Parathyroid adenoma (tissue), 2 donors: Measurements from ENCODE around the gene CLEC16A.

Experiments
- H2AFZ ChIP-seq: fragments of 300-600 bp; sonication (generic); one replicate; pipeline ENCODE4 v1.7.0; 2017; ENCODE audit warnings: antibody characterized with exemption, mild to moderate bottlenecking
- H3K27ac ChIP-seq: fragments of 300-600 bp; sonication (generic); one replicate; pipeline ENCODE4 v1.7.0; 2017
- H3K27me3 ChIP-seq: fragments of 300-600 bp; sonication (generic); one replicate; pipeline ENCODE4 v1.7.0; 2017; ENCODE audit warnings: low read length; ENCODE audit not compliant: control insufficient read depth, insufficient read depth
- H3K36me3 ChIP-seq: fragments of 300-600 bp; sonication (generic); one replicate; pipeline ENCODE4 v1.7.0; 2017; ENCODE audit warnings: low read length; ENCODE audit not compliant: control insufficient read depth, insufficient read depth
- H3K4me1 ChIP-seq: fragments of 300-600 bp; sonication (generic); one replicate; pipeline ENCODE4 v1.7.0; 2017; ENCODE audit warnings: control low read depth
- H3K4me2 ChIP-seq: fragments of 300-600 bp; sonication (generic); one replicate; pipeline ENCODE4 v1.7.0; 2017; ENCODE audit warnings: low read length
- H3K4me3 ChIP-seq: fragments of 300-600 bp; sonication (generic); one replicate; pipeline ENCODE4 v1.7.0; 2017; ENCODE audit warnings: low read depth, low read length
- H3K79me2 ChIP-seq: fragments of 300-600 bp; sonication (generic); one replicate; pipeline ENCODE4 v1.7.0; 2017; ENCODE audit warnings: control low read depth
- H3K9ac ChIP-seq: fragments of 300-600 bp; sonication (generic); one replicate; pipeline ENCODE4 v1.7.0; 2017; ENCODE audit warnings: mild to moderate bottlenecking
- H3K9me3 ChIP-seq: fragments of 300-600 bp; sonication (generic); one replicate; pipeline ENCODE4 v1.7.0; 2017; ENCODE audit warnings: low read length; ENCODE audit not compliant: control insufficient read depth
- CTCF ChIP-seq: fragments of 300-600 bp; sonication (generic); IDR thresholded peaks from one replicate; pipeline ENCODE4 v1.7.0; 2017; ENCODE audit warnings: antibody characterized with exemption, mild to moderate bottlenecking
- donor health status: primary hyperparathyroidism.

The CLEC16A gene

GRCh38 chr16:11056993-11057649 lies 112.8 kb downstream of the CLEC16A start:
- Histone ChIP-seq H3K36me3 (no peaks in the 10 kb centered on the region), H3K27ac (no peak overlapping the region), H3K9me3 (no peaks in the 10 kb centered on the region), H3K9ac (no peak overlapping the region), H3K4me2 (no peak overlapping the region), H3K4me1 (peaks cover 3% of the 10 kb centered on the region), H3K4me3 (no peak overlapping the region), H3K27me3 (no peaks in the 10 kb centered on the region), H3K79me2 (no peaks in the 10 kb centered on the region), H2AFZ (no peak overlapping the region)
- TF ChIP-seq CTCF = no peak

GRCh38 chr16:11057711-11058345 lies 113.5 kb downstream of the CLEC16A start:
- Histone ChIP-seq H3K4me2 (no peak overlapping the region), H3K9ac (no peak overlapping the region), H3K27me3 (no peaks in the 10 kb centered on the region), H3K9me3 (no peaks in the 10 kb centered on the region), H2AFZ (no peak overlapping the region), H3K27ac (no peak overlapping the region), H3K4me1 (peaks cover 8% of the 10 kb centered on the region), H3K79me2 (no peaks in the 10 kb centered on the region), H3K36me3 (no peaks in the 10 kb centered on the region), H3K4me3 (no peak overlapping the region)
- TF ChIP-seq CTCF = no peak

GRCh38 chr16:11058832-11059231 lies 114.5 kb downstream of the CLEC16A start:
- H3K4me2 ChIP-seq = no peak overlapping the region
- H3K27me3 ChIP-seq = no peaks in the 10 kb centered on the region
- TF ChIP-seq CTCF = no peak
- H3K27ac ChIP-seq = no peak overlapping the region
- H3K79me2 ChIP-seq = no peaks in the 10 kb centered on the region
- H2AFZ ChIP-seq = no peak overlapping the region
- H3K36me3 ChIP-seq = no peaks in the 10 kb centered on the region
- no peak overlapping the region for H3K4me3 ChIP-seq
- no peak overlapping the region for H3K9ac ChIP-seq
- peaks cover 15% of the 10 kb centered on the region for H3K4me1 ChIP-seq
- no peaks in the 10 kb centered on the region for H3K9me3 ChIP-seq

GRCh38 chr16:11059588-11059987 lies 115.2 kb downstream of the CLEC16A start:
- Histone ChIP-seq H3K4me2 (no peak overlapping the region), H3K9me3 (no peaks in the 10 kb centered on the region), H3K27me3 (no peaks in the 10 kb centered on the region), H3K36me3 (no peaks in the 10 kb centered on the region), H2AFZ (no peak overlapping the region), H3K4me1 (peaks cover 23% of the 10 kb centered on the region), H3K79me2 (no peaks in the 10 kb centered on the region), H3K27ac (no peak overlapping the region), H3K9ac (no peak overlapping the region), H3K4me3 (no peak overlapping the region)
- no peak for TF ChIP-seq CTCF

DNA sequence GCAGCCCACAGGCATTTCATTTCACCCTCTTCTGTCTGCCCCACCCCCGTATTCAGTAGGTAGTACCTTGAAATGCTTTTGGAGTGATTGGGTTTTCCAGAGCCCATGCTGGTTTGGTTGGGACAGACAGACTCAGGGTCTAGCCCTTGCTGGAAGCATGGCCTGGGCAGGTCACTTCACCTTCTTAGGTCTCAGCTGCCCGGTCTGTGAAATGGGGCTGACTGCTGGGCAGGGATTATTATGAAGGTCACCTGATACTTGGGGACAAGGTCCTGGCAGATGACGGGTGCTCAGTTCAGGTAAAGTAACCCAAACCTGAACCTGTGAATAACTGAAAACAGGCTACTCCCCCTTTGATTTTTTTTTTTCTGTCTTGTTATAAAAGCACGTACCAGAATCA lies 116.0 kb downstream of the CLEC16A start:
- no peak overlapping the region for H3K27ac ChIP-seq
- H3K79me2 ChIP-seq = no peaks in the 10 kb centered on the region
- no peak overlapping the region for H3K9ac ChIP-seq
- no peak overlapping the region for H3K4me2 ChIP-seq
- H3K36me3 ChIP-seq = no peaks in the 10 kb centered on the region
- no peak for TF ChIP-seq CTCF
- H3K4me3 ChIP-seq = no peak overlapping the region
- no peaks in the 10 kb centered on the region for H3K27me3 ChIP-seq
- H3K4me1 ChIP-seq = peaks cover 24% of the 10 kb centered on the region
- no peaks in the 10 kb centered on the region for H3K9me3 ChIP-seq
- H2AFZ ChIP-seq = no peak overlapping the region
